ENCODE results near the gene PRM3. TPM values are rescaled to one million over a fixed set of nuclear protein-coding genes. Genes with fewer than 3 reads are reported as not detected.
A peak's percentile ranks its signal among the peaks of the same experiment; 100 is the strongest.

The PRM3 gene

DNA sequence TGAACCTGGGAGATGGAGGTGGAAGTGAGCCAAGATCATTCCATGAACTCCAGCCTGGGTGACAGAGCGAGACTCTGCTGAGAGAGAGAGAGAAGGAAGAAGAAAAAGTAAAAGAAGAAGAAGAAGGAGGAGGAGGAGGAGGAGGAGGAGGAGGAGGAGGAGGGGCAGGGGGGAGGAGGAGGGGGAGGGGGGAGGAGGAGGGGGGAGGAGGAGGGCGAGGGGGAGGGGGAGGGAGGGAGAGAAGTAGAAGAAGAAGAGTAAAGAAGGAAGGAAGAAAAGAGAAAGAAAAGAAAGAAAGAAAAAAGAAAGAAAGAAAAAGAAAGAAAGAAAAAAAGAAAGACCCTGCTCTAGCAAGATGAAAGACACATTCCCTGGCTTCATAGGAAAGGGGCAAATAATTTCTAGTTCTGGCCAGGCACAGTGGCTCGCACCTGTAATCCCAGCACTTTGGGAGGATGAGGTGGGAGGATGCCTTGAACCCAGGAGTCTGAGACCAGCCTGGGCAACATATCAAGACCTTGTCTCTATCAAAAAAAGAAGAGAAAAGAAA lies 41.1 kb downstream of the PRM3 start:
- H3K4me3 ChIP-seq (ENCODE audit: low read length), result no peak overlapping the region
- H3K36me3 ChIP-seq (ENCODE audit: insufficient read depth, low read length), result no peaks in the 10 kb centered on the region
- H3K27me3 ChIP-seq (ENCODE audit: control insufficient read depth, insufficient read depth, low read length), result no peaks in the 10 kb centered on the region
- H3K9me3 ChIP-seq (replicated peaks; ENCODE audit: low read length), result no peaks in the 10 kb centered on the region
- no peak overlapping the region for H3K9ac ChIP-seq (ENCODE audit: low read depth, low read length)
- H3K4me1 ChIP-seq (ENCODE audit: control insufficient read depth, insufficient read depth, low read length), result peaks cover 6% of the 10 kb centered on the region
- H3K4me2 ChIP-seq (ENCODE audit: low read length), result no peak overlapping the region

DNA sequence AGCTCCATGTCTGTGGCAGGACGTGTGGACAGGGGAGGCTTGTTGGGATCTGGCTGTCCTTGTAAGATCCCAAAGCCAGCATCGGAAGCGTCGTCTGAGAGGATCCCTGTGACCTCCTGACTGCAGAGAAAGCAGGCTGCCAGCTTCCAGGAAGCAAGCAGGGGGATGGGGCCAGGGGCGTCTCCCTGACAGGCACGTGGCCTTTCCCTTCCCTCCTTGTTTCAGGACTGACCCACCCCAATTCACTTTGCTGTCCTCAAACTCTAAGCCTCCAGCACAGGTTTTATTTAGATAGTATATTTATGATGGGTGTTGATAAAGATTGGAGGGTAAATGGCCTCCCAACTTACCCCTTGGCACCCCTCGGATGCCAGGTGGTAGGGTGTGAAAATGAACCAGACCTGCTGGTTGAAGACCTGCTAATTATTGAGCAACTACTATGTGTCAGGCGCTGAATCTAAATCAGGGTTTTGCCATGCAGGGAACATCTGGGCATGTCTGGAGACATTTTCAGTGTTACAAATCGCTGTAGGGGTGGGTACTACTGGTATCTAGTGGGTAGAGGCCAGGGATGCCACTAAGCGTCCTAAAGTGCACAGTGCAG lies 42.0 kb downstream of the PRM3 start:
- Histone ChIP-seq H3K27me3 (ENCODE audit: control insufficient read depth, insufficient read depth, low read length) (no peaks in the 10 kb centered on the region), H3K9me3 (replicated peaks; ENCODE audit: low read length) (no peaks in the 10 kb centered on the region), H3K36me3 (ENCODE audit: insufficient read depth, low read length) (no peaks in the 10 kb centered on the region), H3K4me2 (ENCODE audit: low read length) (no peak overlapping the region), H3K9ac (ENCODE audit: low read depth, low read length) (no peak overlapping the region), H3K4me3 (ENCODE audit: low read length) (no peak overlapping the region), H3K4me1 (ENCODE audit: control insufficient read depth, insufficient read depth, low read length) (peaks cover 6% of the 10 kb centered on the region)

DNA sequence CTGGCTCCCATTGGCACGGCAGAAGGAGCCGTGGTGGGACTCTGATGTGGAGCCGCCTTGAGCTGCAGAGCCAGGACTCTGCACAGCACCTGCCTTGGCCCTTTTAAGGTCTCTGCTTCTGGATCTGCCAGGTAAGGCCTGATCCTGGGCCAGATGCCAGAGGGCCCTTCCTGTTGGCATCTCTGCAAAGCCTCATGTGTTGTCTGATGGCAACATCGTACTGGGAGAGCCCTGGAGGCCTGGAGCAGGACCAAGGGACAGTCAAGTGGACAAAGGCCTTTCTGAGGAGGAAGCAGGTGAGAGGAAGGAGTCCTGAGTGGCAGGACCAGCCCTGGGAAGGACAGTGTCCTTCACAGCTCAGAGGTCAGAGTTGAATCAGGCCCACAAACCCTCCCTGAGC lies 43.5 kb downstream of the PRM3 start:
- H3K9me3 ChIP-seq (replicated peaks; ENCODE audit: low read length), result no peaks in the 10 kb centered on the region
- no peak overlapping the region for H3K9ac ChIP-seq (ENCODE audit: low read depth, low read length)
- no peaks in the 10 kb centered on the region for H3K27me3 ChIP-seq (ENCODE audit: control insufficient read depth, insufficient read depth, low read length)
- H3K4me3 ChIP-seq (ENCODE audit: low read length), result no peak overlapping the region
- no peak overlapping the region for H3K4me2 ChIP-seq (ENCODE audit: low read length)
- H3K4me1 ChIP-seq (ENCODE audit: control insufficient read depth, insufficient read depth, low read length), result peaks cover 6% of the 10 kb centered on the region
- no peaks in the 10 kb centered on the region for H3K36me3 ChIP-seq (ENCODE audit: insufficient read depth, low read length)

DNA sequence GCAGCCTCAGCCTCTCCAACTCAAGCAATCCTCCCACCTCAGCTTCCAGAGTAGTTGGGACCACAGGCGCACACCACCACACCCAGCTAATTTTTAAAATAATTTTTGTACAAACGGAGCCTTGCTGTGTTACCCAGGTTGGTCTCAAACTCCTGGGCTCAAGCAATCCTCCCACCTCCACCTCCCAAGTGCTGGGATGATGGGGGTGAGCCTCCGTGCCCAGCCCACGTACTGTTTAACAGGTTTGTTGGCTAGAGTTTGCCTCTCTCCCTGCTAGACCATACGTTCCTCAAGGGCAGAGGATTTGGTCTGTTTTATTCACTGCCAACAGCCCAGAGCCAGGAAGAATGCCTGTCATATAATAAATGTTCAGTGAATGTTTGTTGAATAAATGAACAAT lies 44.0 kb downstream of the PRM3 start:
- no peaks in the 10 kb centered on the region for H3K9me3 ChIP-seq (replicated peaks; ENCODE audit: low read length)
- H3K27me3 ChIP-seq (ENCODE audit: control insufficient read depth, insufficient read depth, low read length), result no peaks in the 10 kb centered on the region
- no peak overlapping the region for H3K9ac ChIP-seq (ENCODE audit: low read depth, low read length)
- H3K4me2 ChIP-seq (ENCODE audit: low read length), result no peak overlapping the region
- H3K4me1 ChIP-seq (ENCODE audit: control insufficient read depth, insufficient read depth, low read length), result peaks cover 6% of the 10 kb centered on the region
- no peaks in the 10 kb centered on the region for H3K36me3 ChIP-seq (ENCODE audit: insufficient read depth, low read length)
- H3K4me3 ChIP-seq (ENCODE audit: low read length), result no peak overlapping the region

DNA sequence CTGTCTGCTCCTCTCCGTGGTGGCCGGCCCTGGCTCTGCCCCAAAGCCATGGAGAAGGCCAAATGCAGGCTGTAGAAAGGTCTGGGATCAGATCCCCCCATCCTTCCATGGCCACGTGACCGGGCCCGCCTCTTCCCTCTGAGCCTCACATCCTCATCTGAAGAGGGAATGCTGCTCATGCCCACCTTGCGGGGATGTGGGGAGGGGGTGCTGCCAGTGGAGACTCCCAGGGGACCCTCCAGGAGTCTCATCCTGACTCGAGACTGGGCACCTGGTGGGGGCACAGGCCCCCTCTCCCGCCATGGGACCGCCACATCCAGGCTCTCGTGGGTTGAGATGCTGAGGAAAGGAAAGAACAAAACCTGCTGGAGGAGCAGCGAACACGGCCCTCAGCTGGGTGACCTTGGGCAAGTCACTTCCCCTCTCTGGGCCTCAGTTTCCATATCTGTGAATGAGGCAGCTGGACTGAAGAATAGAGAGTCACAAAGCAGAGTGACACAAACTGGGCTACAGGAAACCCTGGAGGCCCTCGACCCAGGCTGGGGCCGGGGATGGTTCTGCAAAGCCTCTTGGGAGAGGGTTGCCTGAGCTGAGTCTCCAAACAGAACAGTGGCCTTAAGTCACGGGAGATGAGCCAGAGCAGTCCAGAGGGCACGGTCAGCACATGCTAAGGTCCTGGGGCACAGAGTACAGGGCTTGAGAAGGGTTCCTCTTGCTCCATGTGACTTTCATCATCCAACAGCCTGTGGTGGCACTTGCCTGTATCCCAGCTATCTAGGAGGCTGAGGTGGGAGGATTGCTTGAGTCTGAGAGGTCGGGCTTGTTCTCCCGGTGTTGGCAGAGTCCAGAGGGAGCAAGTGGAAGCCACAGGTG lies 47.5 kb downstream of the PRM3 start:
- peaks cover 7% of the 10 kb centered on the region for H3K4me1 ChIP-seq (ENCODE audit: control insufficient read depth, insufficient read depth, low read length)
- no peak overlapping the region for H3K9ac ChIP-seq (ENCODE audit: low read depth, low read length)
- H3K36me3 ChIP-seq (ENCODE audit: insufficient read depth, low read length), result no peaks in the 10 kb centered on the region
- H3K4me2 ChIP-seq (ENCODE audit: low read length), result no peak overlapping the region
- no peaks in the 10 kb centered on the region for H3K27me3 ChIP-seq (ENCODE audit: control insufficient read depth, insufficient read depth, low read length)
- H3K4me3 ChIP-seq (ENCODE audit: low read length), result no peak overlapping the region
- no peaks in the 10 kb centered on the region for H3K9me3 ChIP-seq (replicated peaks; ENCODE audit: low read length)

DNA sequence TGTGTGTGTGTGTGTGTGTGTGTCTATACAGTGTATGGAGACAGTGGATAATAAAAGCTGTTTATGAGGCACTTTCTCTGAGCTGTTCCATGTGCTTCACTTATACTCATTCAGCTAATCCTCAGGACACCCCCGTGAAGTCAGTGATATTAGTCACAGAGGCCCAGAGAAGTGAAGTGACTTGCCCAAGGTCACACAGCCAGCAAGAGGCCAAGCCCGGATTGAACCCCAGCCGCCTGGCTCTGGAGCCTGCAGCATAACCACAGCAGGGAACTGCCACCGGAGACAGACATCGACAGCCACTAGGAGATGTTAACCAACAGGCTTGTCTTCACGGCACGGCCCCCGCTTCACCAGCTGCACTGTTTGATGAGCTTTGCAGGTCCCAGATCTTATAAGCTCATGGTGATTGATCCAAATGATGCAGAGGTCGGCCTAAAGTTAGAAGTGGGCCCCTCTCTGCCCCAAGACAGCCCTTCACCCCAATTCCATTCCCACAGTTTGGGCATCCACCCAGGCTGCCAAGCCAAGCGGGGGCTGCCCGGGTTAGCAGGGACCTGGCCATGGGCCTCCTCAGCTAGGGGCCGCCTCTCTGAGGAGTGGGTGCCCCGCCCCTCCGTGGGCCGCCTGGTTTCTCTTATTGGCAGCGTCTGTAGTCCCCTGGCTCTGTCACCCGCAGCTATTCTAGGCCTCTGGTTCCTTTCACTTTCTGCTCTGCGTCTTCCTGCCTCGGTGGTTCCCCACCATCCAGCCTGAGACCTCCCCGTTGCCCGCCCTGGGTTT lies 48.3 kb downstream of the PRM3 start:
- H3K27me3 ChIP-seq (ENCODE audit: control insufficient read depth, insufficient read depth, low read length), result no peaks in the 10 kb centered on the region
- peak overlapping the region; percentile 68 for H3K4me2 ChIP-seq (ENCODE audit: low read length)
- H3K4me3 ChIP-seq (ENCODE audit: low read length), result no peak overlapping the region
- H3K9ac ChIP-seq (ENCODE audit: low read depth, low read length), result no peak overlapping the region
- H3K9me3 ChIP-seq (replicated peaks; ENCODE audit: low read length), result no peaks in the 10 kb centered on the region
- H3K4me1 ChIP-seq (ENCODE audit: control insufficient read depth, insufficient read depth, low read length), result peaks cover 7% of the 10 kb centered on the region
- no peaks in the 10 kb centered on the region for H3K36me3 ChIP-seq (ENCODE audit: insufficient read depth, low read length)

DNA sequence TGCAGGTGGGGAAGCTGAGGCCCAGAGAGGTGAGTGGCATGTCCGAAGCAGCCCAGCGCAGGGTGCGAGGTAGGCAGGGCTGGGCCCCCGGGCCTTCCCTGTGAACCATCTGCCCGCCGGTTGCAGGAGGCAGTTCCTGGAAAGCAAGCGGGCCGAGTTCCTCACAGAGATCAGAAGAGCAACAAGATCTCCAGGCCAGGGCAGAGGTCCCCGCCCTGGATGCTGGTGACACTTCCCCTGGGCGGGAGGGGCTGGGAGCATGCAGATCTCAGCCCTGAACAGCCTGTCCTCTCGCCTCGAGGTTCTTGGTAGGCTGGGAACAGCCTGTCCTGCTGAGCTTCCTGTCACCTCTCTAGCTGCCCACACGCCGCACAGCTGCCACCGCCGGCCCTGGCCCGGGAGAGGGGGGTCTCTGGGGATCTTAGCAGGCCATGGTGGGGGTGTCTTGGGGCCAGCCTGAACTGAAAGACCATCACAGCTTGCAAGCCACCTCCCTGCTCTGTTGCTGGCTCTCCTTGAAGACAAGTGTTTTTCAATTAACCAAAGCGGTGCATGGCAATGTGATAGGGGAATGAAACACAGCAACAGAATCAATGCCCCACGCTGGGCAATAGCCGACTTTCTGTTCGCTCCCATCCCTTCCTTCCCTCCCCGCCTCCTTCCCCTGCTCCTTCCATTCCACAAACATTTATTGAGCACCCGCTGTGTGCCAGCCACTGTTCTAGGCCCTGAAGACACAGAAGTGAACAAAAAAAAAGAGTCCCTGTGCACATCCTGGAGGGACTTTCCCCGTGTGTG lies 49.1 kb downstream of the PRM3 start:
- no peaks in the 10 kb centered on the region for H3K36me3 ChIP-seq (ENCODE audit: insufficient read depth, low read length)
- H3K4me1 ChIP-seq (ENCODE audit: control insufficient read depth, insufficient read depth, low read length), result peaks cover 7% of the 10 kb centered on the region
- H3K4me3 ChIP-seq (ENCODE audit: low read length), result no peak overlapping the region
- no peak overlapping the region for H3K9ac ChIP-seq (ENCODE audit: low read depth, low read length)
- no peaks in the 10 kb centered on the region for H3K9me3 ChIP-seq (replicated peaks; ENCODE audit: low read length)
- H3K27me3 ChIP-seq (ENCODE audit: control insufficient read depth, insufficient read depth, low read length), result no peaks in the 10 kb centered on the region
- H3K4me2 ChIP-seq (ENCODE audit: low read length), result peak overlapping the region; percentile 68

Small RNA genes lying within 50 kb of the gene (small RNA-seq; reads per million reads assigned to genes)
- gene MIR548H2, result not detected
- not detected for gene RF00019
- gene RF00554, result not detected

Data from skeletal muscle satellite cell (primary cell).